H1 (cell line): ENCODE data around the gene SLCO4C1. TPM values are rescaled to one million over a fixed set of nuclear protein-coding genes. Genes with fewer than 3 reads are reported as not detected.

ENCODE experiments used
- ATF2 ChIP-seq: IDR thresholded peaks from 2 replicates; pipeline ENCODE4 v1.6.1; 2012; ENCODE audit warnings: low read length, inconsistent platforms
- CREB1 ChIP-seq: IDR thresholded peaks from 2 replicates; pipeline ENCODE4 v1.6.1; 2012; ENCODE audit warnings: inconsistent platforms
- JUN ChIP-seq: IDR thresholded peaks from 2 replicates; pipeline ENCODE4 v1.6.1; 2011; ENCODE audit warnings: low read depth, mild to moderate bottlenecking, improper control_type of control experiment, low read length
- KDM4A ChIP-seq: IDR thresholded peaks from one replicate; pipeline ENCODE4 v1.7.1; 2012; ENCODE audit warnings: low read depth, mild to moderate bottlenecking, moderate library complexity, low read length, inconsistent platforms; ENCODE audit not compliant: severe bottlenecking
- SIN3A ChIP-seq, 2 experiments: IDR thresholded peaks in 1 of 2; conservative IDR thresholded peaks in 1 of 2; 2 replicates each; pipeline ENCODE4 v1.6.1; 2011 to 2012; ENCODE audit warnings: low read length in 2 of 2, improper control_type of control experiment in 1 of 2, low read depth in 1 of 2, mild to moderate bottlenecking in 1 of 2
- polyA plus RNA-seq, 7 experiments: library from polyadenylated mRNA; depleted of rRNA in 3 of 7; stranded (reverse) in 5 of 7; unstranded in 2 of 7; fragments of >200 nt in 5 of 7; fragments of 200-250 nt in 2 of 7; gene quantifications; 1 replicate in 5 of 7; 2 replicates in 1 of 7; 4 replicates in 1 of 7; pipeline versions ENCODE4 v1.2.1 to v1.2.3, GENCODE V29; 2011 to 2013; ENCODE audit warnings: missing spikeins in 2 of 7, mixed read lengths in 2 of 7
- total RNA-seq: library from RNA; stranded (reverse); fragmentation: NEBNext Ultra II Directional; extraction: Animal tissue kit (Norgen Biotek cat#: 25700); gene quantifications from 2 replicates; pipeline ENCODE4 v1.2.1, GENCODE V29; 2021

SLCO4C1 gene
- total and polyA plus RNA-seq, 2 of the 8 experiments (the other 6 are each of a cell fraction or from before 2014, with no cell fraction given): 1.3 to 4.9 TPM

- TF ChIP-seq ATF2 (no peak), JUN (no peak), CREB1 (no peak), SIN3A (conservative IDR thresholded peaks at IDR 0.05 in 1 of 2, IDR thresholded peaks at IDR 0.05 in 1 of 2; ENCODE audit: low read depth in 1 of 2, low read length in 2 of 2) (peak in 1 of 2 experiments; percentile 56; a peak in 1 of 4 replicates), KDM4A (peak; percentile 28)
Measured at GRCh38 chr5:102296178-102296817, at the start of gene SLCO4C1 (continued).
